ENCODE results near the gene HRCT1.

DNA sequence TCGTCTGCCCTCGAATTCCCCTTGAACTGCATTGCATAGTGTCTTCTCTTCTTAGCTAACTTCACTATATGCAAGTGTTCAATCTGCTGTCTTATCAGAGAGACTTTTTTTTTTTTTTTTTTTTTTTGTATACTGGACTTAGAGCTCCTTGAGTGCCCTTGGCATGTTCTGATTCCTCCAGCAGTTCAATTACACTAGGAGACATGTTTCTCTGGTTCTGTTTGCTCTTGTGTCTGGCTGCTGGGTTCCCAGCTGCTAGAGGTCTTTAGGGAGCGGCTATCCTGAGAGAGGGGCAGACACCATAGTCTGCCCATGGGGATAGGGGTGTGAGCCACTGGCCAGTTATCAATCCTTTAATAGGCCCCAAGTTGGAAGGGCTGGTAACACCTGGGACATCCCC, 38.8 kb downstream of the HRCT1 start:
- TF ChIP-seq, protein P1, sequence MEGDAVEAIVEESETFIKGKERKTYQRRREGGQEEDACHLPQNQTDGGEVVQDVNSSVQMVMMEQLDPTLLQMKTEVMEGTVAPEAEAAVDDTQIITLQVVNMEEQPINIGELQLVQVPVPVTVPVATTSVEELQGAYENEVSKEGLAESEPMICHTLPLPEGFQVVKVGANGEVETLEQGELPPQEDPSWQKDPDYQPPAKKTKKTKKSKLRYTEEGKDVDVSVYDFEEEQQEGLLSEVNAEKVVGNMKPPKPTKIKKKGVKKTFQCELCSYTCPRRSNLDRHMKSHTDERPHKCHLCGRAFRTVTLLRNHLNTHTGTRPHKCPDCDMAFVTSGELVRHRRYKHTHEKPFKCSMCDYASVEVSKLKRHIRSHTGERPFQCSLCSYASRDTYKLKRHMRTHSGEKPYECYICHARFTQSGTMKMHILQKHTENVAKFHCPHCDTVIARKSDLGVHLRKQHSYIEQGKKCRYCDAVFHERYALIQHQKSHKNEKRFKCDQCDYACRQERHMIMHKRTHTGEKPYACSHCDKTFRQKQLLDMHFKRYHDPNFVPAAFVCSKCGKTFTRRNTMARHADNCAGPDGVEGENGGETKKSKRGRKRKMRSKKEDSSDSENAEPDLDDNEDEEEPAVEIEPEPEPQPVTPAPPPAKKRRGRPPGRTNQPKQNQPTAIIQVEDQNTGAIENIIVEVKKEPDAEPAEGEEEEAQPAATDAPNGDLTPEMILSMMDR (conservative IDR thresholded peaks at IDR 0.05; ENCODE audit: low read depth, low read length): no peak
- TF ChIP-seq EZH2phosphoT487 (IDR thresholded peaks at IDR 0.05; ENCODE audit: borderline replicate concordance, low read length): no peak
- TF ChIP-seq EZH2 (IDR thresholded peaks at IDR 0.05; ENCODE audit: low read length, unreplicated experiment): no peak
